Activated naive CD8-positive, alpha-beta T cell treated with anti-CD3 and anti-CD28 coated beads, Interleukin-2, amount 10 ng/mL, durations not matched to agents 7 days and 5 days (primary cell): Measurements from ENCODE around the gene POU2F3. TPM values are rescaled to one million over a fixed set of nuclear protein-coding genes. Genes with fewer than 3 reads are reported as not detected.
"Not testable (repeated sequence)": the region's sequence is repeated elsewhere in the genome, so short reads cannot be mapped to it uniquely, and the experiment has no call there.

ENCODE experiments used
- ATAC-seq: fragments of 150-1000 bp; cut with Tn5 transposase; one replicate; pipeline ENCODE4 v1.10.0; 2021; ENCODE audit warnings: low read depth, moderate library complexity
- POLR2A ChIA-PET: fragments of 350-600 bp; sonication (Branson Sonifier 250); formaldehyde crosslinking; loops from one replicate; lab custom pipeline; 2021; ENCODE audit warnings: antibody characterized with exemption; lab: Charles Lee
- DNase-seq: peaks from one replicate; pipeline ENCODE4 v3.0.0; 2021
- H3K27ac Mint-ChIP-seq: one replicate; pipeline ENCODE4 v1.8.0; 2022; ENCODE audit warnings: mild to moderate bottlenecking, mixed read lengths
- H3K27me3 Mint-ChIP-seq: one replicate; pipeline ENCODE4 v1.8.0; 2022; ENCODE audit warnings: mild to moderate bottlenecking, moderate library complexity, mixed read lengths
- H3K36me3 Mint-ChIP-seq: one replicate; pipeline ENCODE4 v1.8.0; 2021; ENCODE audit warnings: mild to moderate bottlenecking, mixed read lengths
- H3K4me1 Mint-ChIP-seq: one replicate; pipeline ENCODE4 v1.8.0; 2021; ENCODE audit warnings: mixed read lengths
- H3K4me3 Mint-ChIP-seq: one replicate; pipeline ENCODE4 v1.8.0; 2022; ENCODE audit warnings: mild to moderate bottlenecking, moderate library complexity, mixed read lengths
- H3K9me3 Mint-ChIP-seq: one replicate; pipeline ENCODE4 v1.8.0; 2021; ENCODE audit warnings: mixed read lengths
- total RNA-seq, 2 experiments: library from RNA; stranded (reverse); gene quantifications; one replicate each; pipeline ENCODE4 v1.2.3, GENCODE V29; 2021

POU2F3 gene
- total RNA-seq, 2 experiments from 2014 or later = not detected

GRCh38 chr11:120273432-120273831 is 33.5 kb downstream of the POU2F3 start:
- H3K27ac Mint-ChIP-seq = no peak overlapping the region

GRCh38 chr11:120273956-120274355 is 34.0 kb downstream of the POU2F3 start:
- H3K27me3 Mint-ChIP-seq = peaks cover 30% of the 10 kb centered on the region
- POLR2A ChIA-PET, H3K36me3 Mint-ChIP-seq, H3K4me1 Mint-ChIP-seq, ATAC-seq, H3K4me3 Mint-ChIP-seq, H3K9me3 Mint-ChIP-seq, DNase-seq, H3K27ac Mint-ChIP-seq: not testable (repeated sequence)

More at GRCh38 chr11:120273432-120273831, 33.5 kb downstream of the POU2F3 start:
- Mint-ChIP-seq H3K9me3 (no peaks in the 10 kb centered on the region), H3K36me3 (no peaks in the 10 kb centered on the region), H3K4me1 (no peaks in the 10 kb centered on the region), H3K27me3 (peaks cover 32% of the 10 kb centered on the region), H3K4me3 (no peak overlapping the region)
- ATAC-seq (no peak), DNase-seq (no peak)
- POLR2A ChIA-PET = no interaction called here

DNA sequence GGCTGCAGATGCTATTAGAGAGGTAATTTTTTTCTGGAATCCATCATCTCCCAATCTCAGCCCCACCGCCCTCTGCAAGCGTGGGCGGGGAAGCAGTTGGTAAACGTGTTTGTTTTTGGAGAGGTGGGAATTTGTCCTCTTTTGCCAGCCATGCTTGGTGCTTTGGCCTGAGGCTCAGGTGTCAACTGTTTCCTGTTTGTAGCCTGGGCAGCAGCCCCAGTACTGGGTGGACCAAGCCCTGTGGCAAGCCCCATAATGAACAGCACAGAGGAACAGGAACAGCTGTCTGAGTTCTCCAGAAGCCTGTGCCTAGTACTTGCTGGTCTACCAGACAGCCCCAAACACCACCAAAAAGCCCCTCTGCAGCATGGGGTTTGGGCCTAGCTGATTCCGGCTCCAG is 39.6 kb downstream of the POU2F3 start:
- H3K27me3 Mint-ChIP-seq = peaks cover 24% of the 10 kb centered on the region
- ATAC-seq (no peak), DNase-seq (no peak)
- no peaks in the 10 kb centered on the region for H3K4me1 Mint-ChIP-seq
- no peak overlapping the region for H3K27ac Mint-ChIP-seq
- H3K9me3 Mint-ChIP-seq = no peaks in the 10 kb centered on the region
- H3K36me3 Mint-ChIP-seq = no peaks in the 10 kb centered on the region
- POLR2A ChIA-PET = no interaction called here
- H3K4me3 Mint-ChIP-seq = no peak overlapping the region

GRCh38 chr11:120280600-120281051 is 40.7 kb downstream of the POU2F3 start:
- H3K36me3 Mint-ChIP-seq = no peaks in the 10 kb centered on the region
- DNase-seq = no peak
- H3K4me1 Mint-ChIP-seq = no peaks in the 10 kb centered on the region
- POLR2A ChIA-PET = no interaction called here
- no peak for ATAC-seq
- no peak overlapping the region for H3K27ac Mint-ChIP-seq
- H3K27me3 Mint-ChIP-seq = peaks cover 16% of the 10 kb centered on the region
- no peaks in the 10 kb centered on the region for H3K9me3 Mint-ChIP-seq
- no peak overlapping the region for H3K4me3 Mint-ChIP-seq

DNA sequence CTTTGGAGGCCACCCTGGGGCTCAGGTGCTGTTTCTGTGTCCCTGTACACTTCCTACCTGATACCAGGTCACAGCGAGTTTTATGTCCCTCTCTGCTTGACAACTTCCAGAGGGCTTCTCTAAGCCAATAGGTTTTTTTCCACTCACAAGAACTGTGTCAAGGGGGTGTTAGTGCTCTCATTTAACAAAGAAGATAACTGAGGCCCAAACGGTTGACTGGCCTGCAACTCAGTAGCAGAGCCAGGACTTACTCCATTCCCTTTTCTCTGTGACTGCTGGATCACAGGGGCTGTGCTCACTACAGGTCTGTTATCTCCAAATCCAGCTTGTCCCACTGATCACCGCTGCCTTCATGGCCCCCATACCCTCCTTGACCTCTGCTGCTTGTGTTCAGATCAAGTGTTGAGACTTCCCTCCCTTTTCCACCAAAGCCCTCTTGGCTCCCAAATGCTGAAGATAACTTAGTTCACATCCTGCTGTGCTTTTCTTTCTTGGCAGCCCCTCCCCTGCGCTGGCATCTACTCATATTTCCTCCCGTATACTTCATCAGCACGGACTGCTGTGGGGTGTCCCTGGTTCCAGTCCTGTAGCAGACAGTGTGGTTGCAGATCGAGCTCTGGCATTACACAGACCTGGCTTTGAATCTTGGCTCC is 41.3 kb downstream of the POU2F3 start:
- H3K4me3 Mint-ChIP-seq = no peak overlapping the region
- no peak overlapping the region for H3K27ac Mint-ChIP-seq
- ATAC-seq = no peak
- no peak for DNase-seq
- H3K27me3 Mint-ChIP-seq = peaks cover 16% of the 10 kb centered on the region
- H3K9me3 Mint-ChIP-seq = no peaks in the 10 kb centered on the region
- H3K4me1 Mint-ChIP-seq = no peaks in the 10 kb centered on the region
- H3K36me3 Mint-ChIP-seq = no peaks in the 10 kb centered on the region
- POLR2A ChIA-PET = no interaction called here

- no peaks in the 10 kb centered on the region for H3K36me3 Mint-ChIP-seq
- no peak for ATAC-seq
- no peak for DNase-seq
- POLR2A ChIA-PET = no interaction called here
- no peaks in the 10 kb centered on the region for H3K9me3 Mint-ChIP-seq
- H3K27me3 Mint-ChIP-seq = peaks cover 21% of the 10 kb centered on the region
- H3K27ac Mint-ChIP-seq = no peak overlapping the region
- no peaks in the 10 kb centered on the region for H3K4me1 Mint-ChIP-seq
- no peak overlapping the region for H3K4me3 Mint-ChIP-seq
Observed at GRCh38 chr11:120283124-120283523, 43.2 kb downstream of the POU2F3 start.

- peaks cover 2% of the 10 kb centered on the region for H3K4me1 Mint-ChIP-seq
- H3K4me3 Mint-ChIP-seq = no peak overlapping the region
- no peak for ATAC-seq
- H3K9me3 Mint-ChIP-seq = no peaks in the 10 kb centered on the region
- no peaks in the 10 kb centered on the region for H3K36me3 Mint-ChIP-seq
- POLR2A ChIA-PET = no interaction called here
- H3K27me3 Mint-ChIP-seq = peaks cover 22% of the 10 kb centered on the region
- no peak overlapping the region for H3K27ac Mint-ChIP-seq
- DNase-seq = no peak
Observed at GRCh38 chr11:120284272-120284671, 44.3 kb downstream of the POU2F3 start.

GRCh38 chr11:120285256-120285655 is 45.3 kb downstream of the POU2F3 start:
- Mint-ChIP-seq H3K9me3 (no peaks in the 10 kb centered on the region), H3K27ac (no peak overlapping the region), H3K36me3 (no peaks in the 10 kb centered on the region), H3K27me3 (peaks cover 32% of the 10 kb centered on the region), H3K4me3 (no peak overlapping the region), H3K4me1 (peaks cover 3% of the 10 kb centered on the region)
- DNase-seq (no peak), ATAC-seq (no peak)
- POLR2A ChIA-PET = no interaction called here

- DNase-seq (no peak), ATAC-seq (no peak)
- H3K9me3 Mint-ChIP-seq = no peaks in the 10 kb centered on the region
- no peak overlapping the region for H3K4me3 Mint-ChIP-seq
- H3K27ac Mint-ChIP-seq = no peak overlapping the region
- H3K27me3 Mint-ChIP-seq = peaks cover 36% of the 10 kb centered on the region
- H3K36me3 Mint-ChIP-seq = no peaks in the 10 kb centered on the region
- POLR2A ChIA-PET = no interaction called here
- H3K4me1 Mint-ChIP-seq = peaks cover 3% of the 10 kb centered on the region
Observed at GRCh38 chr11:120288021-120288420, 48.1 kb downstream of the POU2F3 start.

DNA sequence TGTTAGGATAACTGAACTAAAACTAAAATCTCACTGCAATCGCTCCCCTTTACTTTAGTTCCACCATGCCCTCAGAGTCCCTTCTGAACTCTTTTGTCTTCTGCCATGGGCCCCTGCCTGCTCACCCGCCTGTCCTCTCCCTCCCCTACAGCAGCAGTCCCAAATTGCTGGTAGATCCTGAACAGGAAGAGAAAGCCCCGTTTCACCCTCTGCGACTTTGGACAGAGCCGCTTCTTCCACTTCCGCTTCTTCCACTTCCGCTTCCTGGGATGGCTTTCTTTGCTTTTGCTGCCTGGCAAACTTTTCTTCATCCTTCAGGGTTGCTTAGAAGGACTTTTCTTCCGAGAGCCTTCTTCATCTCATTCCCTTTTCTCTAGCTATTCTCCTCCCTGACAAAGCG is 49.5 kb downstream of the POU2F3 start:
- H3K27ac Mint-ChIP-seq = no peak overlapping the region
- no peaks in the 10 kb centered on the region for H3K36me3 Mint-ChIP-seq
- DNase-seq (no peak), ATAC-seq (no peak)
- no peaks in the 10 kb centered on the region for H3K9me3 Mint-ChIP-seq
- H3K4me3 Mint-ChIP-seq = no peak overlapping the region
- peaks cover 47% of the 10 kb centered on the region for H3K27me3 Mint-ChIP-seq
- POLR2A ChIA-PET = no interaction called here
- peaks cover 3% of the 10 kb centered on the region for H3K4me1 Mint-ChIP-seq

DNA sequence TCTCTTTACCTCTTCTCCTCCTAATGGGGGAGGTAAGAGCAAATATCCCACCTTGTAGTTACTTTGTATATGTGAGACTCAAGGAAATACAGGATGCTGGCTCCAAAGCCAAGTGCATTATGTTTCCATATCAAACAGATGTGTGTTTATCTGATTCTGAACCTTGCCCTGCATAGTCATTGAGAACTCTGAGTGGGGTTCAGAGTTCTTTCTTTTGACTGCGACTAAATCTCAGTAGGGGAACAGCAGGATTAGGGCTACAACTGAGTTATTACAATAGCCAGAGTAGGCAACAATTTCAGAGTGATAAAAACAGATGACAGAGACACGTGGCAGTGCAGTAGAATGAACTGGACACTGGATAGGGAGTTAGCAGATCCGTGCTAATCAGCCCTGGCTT is 51.0 kb downstream of the POU2F3 start:
- Mint-ChIP-seq H3K36me3 (no peaks in the 10 kb centered on the region), H3K9me3 (no peaks in the 10 kb centered on the region), H3K27ac (no peak overlapping the region), H3K4me3 (no peak overlapping the region), H3K4me1 (peaks cover 3% of the 10 kb centered on the region), H3K27me3 (peaks cover 57% of the 10 kb centered on the region)
- DNase-seq (no peak), ATAC-seq (no peak)
- POLR2A ChIA-PET = no interaction called here

DNA sequence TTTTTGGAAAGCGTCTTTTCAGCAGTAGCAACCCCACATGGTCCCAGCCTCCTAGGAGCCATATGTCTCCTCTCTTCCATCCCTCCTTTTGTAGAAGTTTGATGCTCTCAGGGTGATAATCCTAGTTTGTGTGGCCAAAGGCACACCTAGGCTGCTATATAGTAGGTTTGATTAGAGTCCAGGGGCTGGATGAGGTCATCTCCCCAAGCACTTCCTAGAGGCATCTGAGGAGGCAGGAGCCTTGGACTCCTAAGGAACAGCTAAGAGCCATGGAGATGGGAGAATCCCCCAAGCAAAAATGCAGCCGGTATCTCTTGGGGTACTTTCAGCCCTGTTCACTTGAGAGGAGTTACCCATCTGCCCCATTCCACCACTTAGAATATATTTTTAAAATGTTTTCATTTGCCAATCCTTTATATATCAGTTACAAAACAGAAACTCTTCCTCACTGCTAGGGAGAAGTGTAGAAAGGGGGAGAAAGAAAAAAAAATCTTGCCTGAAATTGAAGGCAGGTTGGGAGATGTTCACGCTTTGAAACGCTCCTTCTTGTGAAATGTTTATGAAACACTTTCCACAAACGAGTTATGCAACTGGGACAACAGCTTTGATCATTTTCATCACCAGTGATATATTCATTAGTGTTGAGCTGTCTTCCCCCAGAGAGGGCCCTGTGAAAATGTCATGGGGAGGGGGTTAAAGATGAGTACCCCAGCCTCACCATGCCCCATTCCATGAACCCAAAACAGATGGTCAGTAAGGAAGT is 53.3 kb downstream of the POU2F3 start:
- Mint-ChIP-seq H3K4me3 (no peak overlapping the region), H3K36me3 (no peaks in the 10 kb centered on the region), H3K4me1 (peaks cover 3% of the 10 kb centered on the region), H3K9me3 (no peaks in the 10 kb centered on the region), H3K27ac (no peak overlapping the region), H3K27me3 (peaks cover 65% of the 10 kb centered on the region)
- POLR2A ChIA-PET = no interaction called here
- DNase-seq (no peak), ATAC-seq (no peak)

DNA sequence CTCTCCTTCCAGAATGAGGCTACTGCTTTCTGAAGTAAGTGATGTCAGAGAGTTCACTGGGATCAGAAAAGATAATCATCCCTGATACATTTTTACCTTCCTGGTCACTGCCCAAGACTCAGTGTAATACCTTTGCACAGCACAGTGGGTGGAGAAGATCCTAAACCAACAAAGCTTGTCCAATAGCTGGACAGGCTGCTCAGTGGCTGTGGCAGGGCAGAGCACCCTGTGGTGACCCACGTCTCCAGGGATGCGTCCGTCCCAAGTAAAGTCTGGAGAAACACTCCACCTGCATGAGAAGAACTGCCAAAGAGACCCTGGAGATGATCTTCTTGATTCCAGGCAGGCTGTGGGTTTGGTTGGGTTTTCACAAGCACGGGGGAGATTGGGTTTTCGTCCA is 54.2 kb downstream of the POU2F3 start:
- H3K9me3 Mint-ChIP-seq = no peaks in the 10 kb centered on the region
- no peak for DNase-seq
- H3K36me3 Mint-ChIP-seq = no peaks in the 10 kb centered on the region
- H3K27me3 Mint-ChIP-seq = peaks cover 64% of the 10 kb centered on the region
- no peak overlapping the region for H3K27ac Mint-ChIP-seq
- H3K4me1 Mint-ChIP-seq = peaks cover 3% of the 10 kb centered on the region
- POLR2A ChIA-PET = no interaction called here
- ATAC-seq = no peak
- no peak overlapping the region for H3K4me3 Mint-ChIP-seq

DNA sequence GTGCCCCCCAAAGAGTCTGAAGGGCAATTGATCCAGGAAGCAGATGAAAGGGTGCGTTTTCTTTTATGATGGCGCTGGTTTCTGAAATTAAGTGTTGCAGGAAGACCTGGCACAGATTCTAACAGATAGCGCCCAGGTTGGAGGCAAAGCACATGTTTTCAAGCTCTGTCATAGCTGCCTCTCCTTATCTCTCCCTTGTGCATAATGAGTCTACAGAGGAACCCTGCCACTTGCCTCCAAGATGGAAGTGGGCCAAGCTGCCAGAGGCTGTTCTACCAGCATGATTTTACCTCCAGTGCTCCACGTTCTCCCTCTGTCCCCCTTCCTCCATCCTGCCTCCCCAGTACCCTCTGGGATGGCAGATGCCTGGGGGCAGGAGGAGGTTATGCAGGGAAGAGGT is 55.2 kb downstream of the POU2F3 start:
- no peak overlapping the region for H3K27ac Mint-ChIP-seq
- ATAC-seq (no peak), DNase-seq (no peak)
- no peaks in the 10 kb centered on the region for H3K4me1 Mint-ChIP-seq
- H3K36me3 Mint-ChIP-seq = no peaks in the 10 kb centered on the region
- POLR2A ChIA-PET = no interaction called here
- peaks cover 59% of the 10 kb centered on the region for H3K27me3 Mint-ChIP-seq
- H3K9me3 Mint-ChIP-seq = no peaks in the 10 kb centered on the region
- no peak overlapping the region for H3K4me3 Mint-ChIP-seq
